GM21390 (cell line): ENCODE measurements around the gene MRGPRE.

Experiments used
- ATAC-seq: cut with Tn5 transposase; IDR thresholded peaks from one replicate; pipeline ENCODE4 v1.9.1; 2021; ENCODE audit not compliant: unreplicated experiment

Gene MRGPRE

GRCh38 chr11:3226846-3227567 is 5.2 kb downstream of the MRGPRE start:
- ATAC-seq: no peak

DNA sequence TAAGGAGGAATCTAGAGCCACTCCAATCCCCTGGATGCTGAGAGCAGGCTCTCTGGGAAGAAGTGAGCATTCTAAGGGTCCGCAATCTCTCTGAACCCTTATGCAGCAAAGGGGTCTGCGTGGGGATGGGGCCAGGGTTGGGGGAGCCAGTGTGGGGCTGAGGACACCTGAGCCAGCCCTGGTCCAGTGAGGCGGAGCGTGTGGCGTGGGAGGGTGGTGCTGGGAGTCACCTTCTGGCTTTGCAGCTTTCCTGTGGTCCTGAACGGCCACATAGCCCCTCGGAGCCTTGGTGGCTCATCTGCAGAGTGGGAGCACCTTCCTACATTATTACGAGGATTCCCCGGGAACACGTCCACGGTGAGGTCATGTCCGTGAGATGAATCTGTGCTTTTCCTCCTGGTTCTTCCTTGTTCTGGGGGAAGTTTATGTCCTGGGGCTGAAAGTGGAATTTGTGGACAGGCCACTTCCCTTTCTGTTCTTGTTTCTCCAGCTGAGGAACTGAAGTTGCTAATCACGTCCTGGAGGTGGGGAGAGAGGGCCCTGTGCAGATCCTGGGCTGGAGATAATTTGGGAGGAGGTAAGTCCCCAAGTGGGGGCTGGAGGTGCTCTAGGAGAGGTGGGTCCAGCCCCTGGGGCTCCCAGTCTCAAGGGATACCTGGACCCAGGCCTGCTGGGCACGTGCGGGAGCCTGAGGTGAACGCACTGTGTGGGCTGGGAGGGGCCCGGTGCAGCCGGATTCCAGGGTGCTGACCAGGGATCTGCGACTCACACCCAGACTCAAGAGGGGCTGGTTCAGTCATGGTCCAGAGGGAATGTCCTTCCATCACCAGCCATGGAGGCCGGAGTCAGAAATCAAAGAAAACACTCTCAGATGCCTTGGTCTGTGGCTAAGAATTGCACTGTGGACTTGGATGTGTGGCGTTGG is 6.1 kb downstream of the MRGPRE start:
- no peak for ATAC-seq

DNA sequence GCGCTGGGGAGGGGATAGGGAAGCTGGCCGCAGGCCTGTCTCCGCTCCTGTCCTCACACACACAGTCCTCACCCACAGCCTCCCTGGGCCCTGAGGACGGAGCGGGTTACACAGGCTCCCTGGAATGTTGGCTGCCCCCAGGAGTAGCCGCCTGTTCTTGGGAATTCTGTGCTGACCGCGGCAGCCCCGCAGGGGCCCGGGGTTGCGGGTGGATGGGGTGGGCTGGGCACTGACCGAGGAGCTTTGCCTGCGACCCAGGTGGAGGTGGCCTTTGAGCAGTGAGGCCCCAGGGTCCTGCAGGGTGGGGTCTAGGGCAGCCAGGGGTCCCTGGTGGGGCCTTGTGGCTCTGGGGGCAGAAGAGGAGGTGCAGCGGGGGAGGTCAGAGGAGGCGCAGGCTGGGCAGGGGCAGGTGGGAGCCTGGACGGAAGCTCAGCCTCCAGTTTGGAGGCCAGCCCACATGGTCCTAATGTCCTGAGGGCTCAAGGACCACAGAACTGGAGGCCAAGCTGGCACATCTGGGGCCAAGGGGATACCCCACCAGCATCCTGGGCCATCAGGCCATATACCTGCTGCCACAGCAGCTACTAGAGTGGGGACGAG is 7.0 kb downstream of the MRGPRE start:
- ATAC-seq: no peak

DNA sequence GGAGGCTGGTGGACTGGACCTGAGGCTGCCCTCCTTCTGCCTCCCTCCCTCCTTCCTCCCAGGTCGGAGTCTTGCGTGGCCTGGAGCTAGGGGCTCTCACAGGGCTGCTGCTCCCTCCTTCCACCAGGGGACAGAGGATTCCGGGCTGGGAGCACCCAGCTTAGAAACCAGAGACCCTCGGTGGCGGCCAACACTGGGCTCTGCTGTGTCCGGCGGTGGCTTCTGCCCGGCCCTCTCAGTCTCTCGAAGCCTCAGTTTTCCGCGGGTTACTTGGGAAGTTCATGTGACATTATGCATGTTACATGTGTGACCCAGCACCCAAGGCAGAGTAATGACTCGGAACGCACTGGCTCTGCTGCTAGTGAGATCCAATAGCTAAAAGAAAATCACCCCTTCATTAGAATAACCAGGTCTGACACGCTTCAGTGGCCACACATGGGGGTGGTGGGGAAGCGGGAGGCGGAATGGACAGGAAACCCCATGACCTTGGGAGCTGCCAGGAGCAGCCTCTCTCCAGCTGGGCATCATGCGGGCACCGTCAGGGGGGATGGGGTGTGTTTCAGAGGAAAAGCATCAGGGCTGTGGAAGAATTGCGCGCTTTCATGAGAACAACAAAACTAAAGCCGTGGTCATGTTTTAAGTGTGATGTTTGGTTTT is 7.7 kb downstream of the MRGPRE start:
- ATAC-seq: no peak

DNA sequence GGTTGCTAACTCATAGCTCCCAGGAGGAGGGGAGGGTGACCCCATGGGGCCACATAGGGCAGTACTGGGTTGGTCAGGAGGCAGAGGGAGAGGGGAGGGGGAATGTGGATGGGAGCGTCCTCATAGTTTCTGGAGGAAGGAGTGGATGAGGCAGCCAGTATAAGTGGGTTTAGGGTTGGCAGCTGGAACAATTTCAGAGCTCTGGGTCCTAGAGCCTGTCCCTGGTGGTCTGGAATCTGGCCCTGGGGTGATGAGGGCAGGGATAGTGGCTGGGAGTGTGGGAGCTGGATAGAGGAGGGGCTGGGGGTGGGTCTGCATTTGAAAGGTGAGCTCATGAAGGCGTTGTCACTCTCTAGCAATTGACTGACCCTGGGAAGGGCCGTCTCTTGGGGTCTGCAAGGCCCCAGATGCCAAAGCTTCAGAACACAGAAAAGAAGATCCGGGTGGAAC is 8.3 kb downstream of the MRGPRE start:
- no peak for ATAC-seq

DNA sequence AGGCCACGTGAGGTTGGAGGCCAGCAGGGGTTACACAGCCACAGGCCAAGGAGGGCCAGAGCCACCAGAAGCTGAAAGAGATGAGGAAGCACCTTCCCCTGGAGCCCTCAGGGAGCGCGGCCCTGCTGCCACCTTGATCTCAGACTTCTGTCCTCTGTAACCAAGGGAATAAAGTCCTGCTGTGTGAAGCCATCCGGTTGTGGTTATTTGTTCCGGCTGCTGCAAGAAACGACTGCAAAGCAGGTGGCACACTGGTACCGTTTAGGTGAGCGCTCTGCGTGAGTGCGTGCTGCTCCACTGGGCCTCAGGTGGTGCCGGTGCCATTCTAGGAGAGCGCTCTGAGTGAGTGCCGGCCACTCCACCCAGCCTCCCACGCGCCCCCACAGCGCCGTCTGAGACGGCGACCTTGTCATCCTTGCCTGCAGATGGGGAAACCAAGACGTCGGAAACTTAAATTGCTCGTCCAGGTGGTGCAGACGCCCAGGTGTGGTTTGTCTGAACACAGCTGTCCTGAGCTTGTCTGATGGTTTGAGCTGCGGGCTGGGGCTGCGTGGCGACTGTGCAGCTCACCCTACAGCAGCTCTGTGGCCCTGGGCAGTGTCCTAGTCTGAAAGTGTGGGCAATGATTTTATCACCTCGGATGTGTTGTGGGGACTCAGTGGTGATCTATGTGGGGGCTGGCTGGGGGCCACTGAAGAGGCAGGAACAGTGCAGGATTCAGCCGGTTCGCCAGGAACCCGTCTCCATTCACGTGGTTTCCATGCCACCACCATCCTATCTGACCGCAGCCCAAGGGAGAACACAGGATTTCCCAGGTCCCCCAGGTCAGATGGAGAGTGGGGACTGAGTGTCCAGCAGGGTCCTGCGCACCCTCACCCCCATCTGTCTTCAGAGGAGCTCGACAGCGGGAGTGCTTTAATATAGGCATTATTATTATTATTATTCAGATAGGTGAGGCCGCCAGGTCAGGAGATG is 9.0 kb downstream of the MRGPRE start:
- ATAC-seq: no peak

- no peak for ATAC-seq
These were observed 10.0 kb downstream of the MRGPRE start for GRCh38 chr11:3222003-3222855.

- ATAC-seq: no peak
These were observed 10.7 kb downstream of the MRGPRE start for GRCh38 chr11:3221408-3222002.

- no peak for ATAC-seq
These were observed 11.5 kb downstream of the MRGPRE start for GRCh38 chr11:3220521-3221407.

DNA sequence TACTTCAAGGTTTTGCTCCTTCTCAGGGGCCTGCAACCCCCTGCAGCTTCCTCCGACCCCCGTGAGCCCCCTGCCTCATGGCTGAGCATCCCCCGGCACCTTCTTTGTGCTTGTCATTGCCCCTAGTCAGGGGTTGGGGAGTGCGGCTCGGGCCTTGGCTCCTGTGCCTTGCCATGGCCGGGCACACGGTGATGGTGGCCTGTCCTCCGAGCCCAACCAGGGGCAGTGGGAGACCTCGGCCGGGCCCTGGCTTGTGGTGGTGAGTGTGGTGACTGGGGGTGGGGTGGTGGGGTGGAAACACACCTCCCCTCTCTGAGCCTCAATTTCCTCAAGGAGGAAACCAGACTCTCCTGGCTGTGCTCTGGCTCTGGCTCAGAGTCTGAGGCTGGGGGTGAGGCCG is 12.1 kb downstream of the MRGPRE start:
- ATAC-seq: no peak

- ATAC-seq: no peak
These were observed 12.8 kb downstream of the MRGPRE start for GRCh38 chr11:3219281-3219892.

DNA sequence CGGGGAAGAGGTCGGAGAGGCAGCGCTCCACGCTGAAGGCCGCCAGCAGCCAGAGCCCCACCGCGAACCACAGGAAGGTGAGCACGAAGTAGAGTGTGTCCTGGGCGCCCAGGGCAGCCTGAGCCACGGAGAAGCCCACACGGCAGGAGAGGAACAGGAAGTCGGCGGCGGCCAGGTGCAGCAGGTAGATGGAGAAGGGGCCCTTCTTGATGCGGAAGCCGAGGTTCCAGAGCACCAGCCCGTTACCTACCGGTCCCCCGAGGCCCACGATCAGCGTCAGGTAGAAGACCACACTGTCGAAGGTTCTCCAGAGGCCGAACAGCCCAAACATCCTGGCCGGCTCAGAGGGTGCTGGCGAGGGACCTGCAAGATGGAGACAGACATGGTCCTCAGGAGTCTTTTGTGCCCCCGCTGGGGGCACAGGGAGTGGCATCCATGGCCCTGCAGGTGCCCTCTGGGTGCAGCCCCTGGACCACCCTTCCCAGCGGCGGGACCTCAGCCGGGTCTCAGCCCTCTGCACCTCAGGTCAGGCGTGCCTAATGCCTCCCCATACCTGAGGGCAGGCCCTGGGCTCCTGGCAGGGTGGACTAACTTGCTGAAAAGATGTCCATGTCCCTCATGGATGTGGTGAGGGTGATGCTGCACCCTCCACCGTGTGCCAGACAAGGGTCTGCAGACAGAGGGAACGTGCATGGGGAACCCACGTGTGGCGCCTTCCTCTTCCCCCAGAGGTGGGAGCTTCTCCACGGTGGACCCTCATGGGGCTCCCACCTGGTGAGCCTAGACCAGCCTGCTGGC is 13.5 kb downstream of the MRGPRE start, which contains the start of gene MRGPRG:
MRGPRG (minus strand) TSS at position 331 of the 798 bp plus-strand sequence; CDS start at position 331, 0 bp downstream.
- no peak for ATAC-seq

GRCh38 chr11:3217818-3218482 is 14.3 kb downstream of the MRGPRE start:
- ATAC-seq: no peak

DNA sequence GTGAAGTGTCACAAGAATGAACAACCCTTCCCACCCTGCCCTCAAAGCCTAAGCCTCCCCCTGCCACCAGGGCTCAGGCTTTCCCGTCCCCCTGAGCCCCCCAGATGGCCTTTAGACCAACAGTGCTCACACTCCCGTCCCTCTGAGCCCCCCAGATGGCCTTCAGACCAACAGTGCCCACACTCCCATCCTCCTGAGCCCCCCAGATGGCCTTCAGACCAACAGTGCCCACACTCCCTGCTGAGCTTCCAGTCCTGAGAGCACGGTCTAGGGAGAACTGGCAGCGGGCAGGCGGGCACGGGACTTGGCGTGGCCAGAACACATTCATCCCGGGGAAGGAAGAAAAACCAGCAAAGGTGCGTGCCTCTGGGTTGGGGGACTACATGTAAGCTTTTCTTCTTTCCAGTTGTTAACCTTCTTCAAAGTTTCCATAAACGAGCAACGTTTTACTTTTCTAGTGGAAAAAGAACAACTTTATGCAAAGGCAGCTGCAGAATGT is 16.1 kb downstream of the MRGPRE start:
- no peak for ATAC-seq

GRCh38 chr11:3215346-3216026 is 16.7 kb downstream of the MRGPRE start:
- ATAC-seq: no peak
